ENCODE measurements around the gene CMTM5.
"Not testable (repeated sequence)": the region's sequence is repeated elsewhere in the genome, so short reads cannot be mapped to it uniquely, and the experiment has no call there.

CMTM5 gene

DNA sequence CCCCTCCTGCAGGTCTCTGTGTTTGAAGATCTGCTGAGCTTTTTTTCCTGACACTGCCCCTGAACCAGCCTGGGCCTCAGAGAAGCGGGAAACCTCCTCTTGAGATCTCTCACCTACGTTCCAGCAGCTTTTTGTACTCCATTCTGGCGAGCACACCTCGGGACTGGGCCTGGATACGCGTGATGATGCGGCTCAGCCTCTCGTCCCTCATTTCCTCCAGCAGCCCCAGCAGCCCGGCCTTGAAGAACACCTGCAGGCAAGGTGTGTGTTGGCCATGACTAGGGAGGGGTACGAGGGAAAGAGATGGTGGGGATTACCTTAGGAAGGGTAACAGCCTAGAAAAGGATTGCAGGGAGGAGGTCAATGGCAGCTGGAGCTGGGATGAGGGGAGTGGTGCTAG, 48.3 kb downstream of the CMTM5 start:
- no peak for DNase-seq (ENCODE audit: extremely low spot score)
- ChIA-PET POLR2A (no interaction called here), CTCF (interaction anchor here (2.2 kb wide), 1 partner anchor 304 kb away, joined by 7 read pairs; no protein-coding TSS in a partner anchor)
- TF ChIP-seq, protein P1, sequence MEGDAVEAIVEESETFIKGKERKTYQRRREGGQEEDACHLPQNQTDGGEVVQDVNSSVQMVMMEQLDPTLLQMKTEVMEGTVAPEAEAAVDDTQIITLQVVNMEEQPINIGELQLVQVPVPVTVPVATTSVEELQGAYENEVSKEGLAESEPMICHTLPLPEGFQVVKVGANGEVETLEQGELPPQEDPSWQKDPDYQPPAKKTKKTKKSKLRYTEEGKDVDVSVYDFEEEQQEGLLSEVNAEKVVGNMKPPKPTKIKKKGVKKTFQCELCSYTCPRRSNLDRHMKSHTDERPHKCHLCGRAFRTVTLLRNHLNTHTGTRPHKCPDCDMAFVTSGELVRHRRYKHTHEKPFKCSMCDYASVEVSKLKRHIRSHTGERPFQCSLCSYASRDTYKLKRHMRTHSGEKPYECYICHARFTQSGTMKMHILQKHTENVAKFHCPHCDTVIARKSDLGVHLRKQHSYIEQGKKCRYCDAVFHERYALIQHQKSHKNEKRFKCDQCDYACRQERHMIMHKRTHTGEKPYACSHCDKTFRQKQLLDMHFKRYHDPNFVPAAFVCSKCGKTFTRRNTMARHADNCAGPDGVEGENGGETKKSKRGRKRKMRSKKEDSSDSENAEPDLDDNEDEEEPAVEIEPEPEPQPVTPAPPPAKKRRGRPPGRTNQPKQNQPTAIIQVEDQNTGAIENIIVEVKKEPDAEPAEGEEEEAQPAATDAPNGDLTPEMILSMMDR (IDR thresholded peaks at IDR 0.05; ENCODE audit: control extremely low read depth, extremely low read depth, low read depth, missing control alignments): no peak

DNA sequence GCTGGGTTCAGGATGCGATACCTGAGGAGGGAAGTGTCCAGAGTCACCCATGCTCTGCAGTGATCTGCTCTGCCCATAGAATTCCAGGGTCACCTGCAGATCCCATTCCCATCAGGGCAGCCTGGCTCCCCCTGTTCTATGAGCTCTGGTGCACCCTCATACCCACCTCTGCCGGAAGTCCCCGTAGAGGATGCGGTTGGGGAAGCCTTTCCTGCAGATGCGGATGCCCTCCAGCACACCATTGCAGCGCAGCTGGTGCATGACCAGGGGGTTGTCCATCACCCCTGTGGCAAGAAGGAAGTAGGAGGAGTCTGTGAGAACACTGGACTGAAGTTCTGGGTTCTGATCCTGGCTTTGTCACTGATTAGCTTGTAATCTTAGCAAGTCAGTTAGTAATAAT, 49.0 kb downstream of the CMTM5 start:
- CTCF ChIA-PET: interaction anchor here (1.0 kb wide), 1 partner anchor 45 kb away, joined by 3 read pairs; no protein-coding TSS in a partner anchor
- POLR2A ChIA-PET; DNase-seq (ENCODE audit: extremely low spot score): not testable (repeated sequence)

DNA sequence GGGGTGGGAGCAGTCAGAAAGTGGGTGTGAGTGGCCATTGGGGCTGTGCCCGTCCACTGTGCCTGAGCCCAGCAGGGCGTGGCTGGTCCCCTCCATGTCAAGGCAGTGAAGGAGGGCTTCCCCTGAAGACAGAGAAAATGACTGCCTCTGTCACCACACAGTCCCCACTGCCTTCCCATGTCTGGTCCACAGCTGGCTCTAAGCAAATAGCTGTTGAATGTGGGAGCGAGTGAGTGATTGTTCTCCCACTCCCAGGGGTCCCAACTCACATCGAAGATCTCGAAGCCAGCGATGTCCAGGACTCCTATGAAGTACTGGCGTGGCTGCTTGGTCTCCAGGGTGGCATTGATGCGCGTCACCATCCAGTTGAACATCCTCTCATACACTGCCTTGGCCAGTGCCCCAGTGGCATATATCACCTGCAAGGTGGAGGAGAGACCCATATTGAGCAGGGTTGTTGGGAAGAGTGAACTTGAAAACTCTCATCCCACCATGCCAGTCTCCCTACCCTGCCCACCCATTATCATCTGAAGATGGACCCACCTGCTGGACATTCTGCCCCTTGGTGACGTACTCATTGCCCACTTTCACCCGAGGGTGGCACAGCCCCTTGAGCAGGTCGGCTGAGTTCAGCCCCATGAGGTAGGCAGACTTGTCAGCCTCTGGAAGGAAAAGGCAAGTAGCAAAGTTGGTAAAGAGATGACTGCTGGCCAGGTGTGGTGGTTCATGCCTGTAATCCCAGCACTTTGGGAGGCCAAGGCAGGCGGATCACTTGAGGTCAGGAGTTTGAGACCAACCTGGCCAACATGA, 52.0 kb downstream of the CMTM5 start:
- CTCF ChIA-PET: no interaction called here
- TF ChIP-seq, protein P1 (IDR thresholded peaks at IDR 0.05; ENCODE audit: control extremely low read depth, extremely low read depth, low read depth, missing control alignments): no peak
- DNase-seq (ENCODE audit: extremely low spot score): no peak
- POLR2A ChIA-PET: no interaction called here

All from GM10248 (cell line).